IPS-18c (cell line): ENCODE results near the gene FOXK1.
A peak's percentile ranks its signal among the peaks of the same experiment; 100 is the strongest.
"Not testable (repeated sequence)": the region's sequence is repeated elsewhere in the genome, so short reads cannot be mapped to it uniquely, and the experiment has no call there.

Experiments used
- H3K4me3 ChIP-seq: 2 replicates; pipeline ENCODE4 v1.7.0; 2013; ENCODE audit warnings: low read depth, mild to moderate bottlenecking, low read length, moderate library complexity; ENCODE audit not compliant: insufficient read depth
- H3K9me3 ChIP-seq: one replicate; pipeline ENCODE4 v1.6.1; 2013; ENCODE audit warnings: mild to moderate bottlenecking, low read length, moderate library complexity; ENCODE audit not compliant: control insufficient read depth, insufficient read depth

Gene FOXK1

DNA sequence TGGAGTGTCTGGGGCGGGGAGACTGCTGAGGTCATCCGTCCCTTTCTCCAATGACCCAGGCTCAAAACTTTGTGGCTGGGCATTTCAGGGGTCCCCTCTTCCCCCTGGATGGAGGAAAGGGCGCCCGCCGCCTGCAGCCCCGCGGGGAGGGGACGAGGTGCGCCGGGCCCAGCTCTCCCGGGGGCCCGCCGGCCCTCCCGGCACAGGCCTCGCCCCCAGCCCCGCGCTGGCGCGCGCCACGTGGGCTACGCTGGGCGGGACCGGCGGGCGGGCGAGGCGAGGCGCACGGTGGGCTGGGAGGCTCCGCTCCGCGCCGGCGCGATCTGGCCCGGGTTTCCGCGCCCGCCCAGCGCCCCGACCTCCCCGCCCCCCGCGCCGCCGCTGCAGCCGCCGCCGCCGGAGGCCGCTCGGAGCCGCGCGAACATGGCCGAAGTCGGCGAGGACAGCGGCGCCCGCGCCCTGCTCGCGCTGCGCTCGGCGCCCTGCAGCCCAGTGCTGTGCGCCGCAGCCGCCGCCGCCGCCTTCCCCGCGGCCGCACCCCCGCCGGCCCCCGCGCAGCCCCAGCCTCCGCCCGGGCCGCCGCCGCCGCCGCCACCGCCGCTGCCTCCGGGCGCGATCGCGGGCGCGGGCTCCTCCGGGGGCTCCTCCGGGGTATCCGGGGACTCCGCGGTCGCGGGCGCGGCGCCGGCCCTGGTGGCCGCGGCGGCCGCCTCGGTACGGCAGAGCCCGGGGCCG is at the start of gene FOXK1:
Gene FOXK1 (plus strand): TSS at position 410 of the 735 bp plus-strand sequence. CDS start 14 bp downstream, at position 424.
- H3K4me3 ChIP-seq = peak within 1 kb of the TSS; percentile 56
- H3K9me3 ChIP-seq = no peaks in the 10 kb centered on the region

DNA sequence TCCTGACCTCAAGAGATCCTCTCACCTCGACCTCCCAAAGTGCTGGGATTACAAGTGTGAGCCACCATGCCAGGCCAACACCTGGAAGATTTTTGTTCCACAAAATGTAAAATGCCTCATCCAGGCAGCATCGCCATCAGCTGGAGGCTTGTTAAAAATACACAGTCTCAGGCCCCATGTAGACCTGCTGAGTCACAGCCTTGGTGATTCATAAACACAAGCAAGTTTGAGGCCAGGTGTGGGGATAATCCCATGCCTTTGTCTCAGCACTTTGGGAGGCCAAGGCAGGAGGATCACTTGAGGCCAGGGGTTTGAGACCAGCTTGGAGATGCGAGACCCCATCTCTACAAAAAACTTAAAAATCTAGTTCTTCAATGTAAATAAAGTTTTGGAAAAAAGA is 49.1 kb upstream of the FOXK1 start:
- Histone ChIP-seq H3K4me3 (no peak overlapping the region), H3K9me3 (no peaks in the 10 kb centered on the region)

DNA sequence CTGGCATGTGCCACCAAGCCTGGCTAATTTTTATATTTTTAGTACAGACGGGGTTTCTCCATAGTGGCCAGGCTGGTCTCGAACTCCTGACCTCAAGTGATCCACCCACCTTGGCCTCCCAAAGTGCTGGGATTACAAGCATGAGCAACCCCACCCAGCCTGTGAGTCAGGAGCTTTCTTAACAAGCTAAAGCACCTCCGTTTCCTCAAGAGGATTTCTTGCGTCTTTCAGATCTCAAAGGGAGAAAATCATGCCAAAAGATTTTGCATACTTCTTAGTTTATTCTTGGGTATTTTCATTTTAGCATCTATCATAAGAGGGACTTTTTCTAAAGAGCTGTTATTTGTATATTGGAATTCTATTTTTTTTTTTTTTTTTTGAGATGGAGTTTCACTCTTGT is 47.9 kb upstream of the FOXK1 start:
- Histone ChIP-seq H3K4me3 (no peak overlapping the region), H3K9me3 (no peaks in the 10 kb centered on the region)

- peaks cover 5% of the 10 kb centered on the region for H3K9me3 ChIP-seq
- no peak overlapping the region for H3K4me3 ChIP-seq
Observed at GRCh38 chr7:4638781-4639575, 43.1 kb upstream of the FOXK1 start.

- Histone ChIP-seq H3K4me3 (peak overlapping the region; percentile 44), H3K9me3 (peaks cover 5% of the 10 kb centered on the region)
Observed at GRCh38 chr7:4641091-4641666, 40.9 kb upstream of the FOXK1 start.

GRCh38 chr7:4641667-4642467 is 40.2 kb upstream of the FOXK1 start:
- H3K4me3 ChIP-seq = peak overlapping the region; percentile 62

GRCh38 chr7:4642468-4643203 is 39.5 kb upstream of the FOXK1 start:
- H3K9me3 ChIP-seq = peaks cover 5% of the 10 kb centered on the region
- H3K4me3 ChIP-seq = peak overlapping the region; percentile 62

More at GRCh38 chr7:4641667-4642467, 40.2 kb upstream of the FOXK1 start:
- peaks cover 5% of the 10 kb centered on the region for H3K9me3 ChIP-seq

- not testable (repeated sequence) for H3K4me3 ChIP-seq, H3K9me3 ChIP-seq
Observed at GRCh38 chr7:4643204-4643471, 39.0 kb upstream of the FOXK1 start.

DNA sequence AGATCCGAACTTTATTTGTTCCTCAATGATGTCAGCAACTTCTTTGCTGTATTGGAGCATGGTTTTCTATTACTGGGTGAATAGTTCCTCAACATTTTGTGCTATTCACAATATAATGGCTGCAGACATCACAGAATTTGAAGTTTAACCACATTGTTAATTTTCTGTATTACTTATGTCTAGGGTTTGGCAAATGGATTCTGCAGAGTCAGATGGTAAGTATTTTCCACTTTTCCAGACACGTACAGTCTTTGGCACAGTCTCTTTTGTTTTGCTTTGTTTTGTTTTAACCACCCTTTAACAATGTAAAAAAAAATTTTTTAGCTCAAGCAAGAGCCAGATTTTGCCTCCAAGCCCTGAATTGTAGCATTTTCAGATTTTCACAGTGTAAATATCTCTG is 36.8 kb upstream of the FOXK1 start:
- H3K4me3 ChIP-seq = no peak overlapping the region

GRCh38 chr7:4648111-4648510 is 34.0 kb upstream of the FOXK1 start:
- no peak overlapping the region for H3K4me3 ChIP-seq
- peaks cover 5% of the 10 kb centered on the region for H3K9me3 ChIP-seq

More for the DNA sequence above, 36.8 kb upstream of the FOXK1 start:
- H3K9me3 ChIP-seq = peaks cover 5% of the 10 kb centered on the region

GRCh38 chr7:4650433-4651047 is 31.6 kb upstream of the FOXK1 start:
- peaks cover 2% of the 10 kb centered on the region for H3K9me3 ChIP-seq
- H3K4me3 ChIP-seq = no peak overlapping the region

DNA sequence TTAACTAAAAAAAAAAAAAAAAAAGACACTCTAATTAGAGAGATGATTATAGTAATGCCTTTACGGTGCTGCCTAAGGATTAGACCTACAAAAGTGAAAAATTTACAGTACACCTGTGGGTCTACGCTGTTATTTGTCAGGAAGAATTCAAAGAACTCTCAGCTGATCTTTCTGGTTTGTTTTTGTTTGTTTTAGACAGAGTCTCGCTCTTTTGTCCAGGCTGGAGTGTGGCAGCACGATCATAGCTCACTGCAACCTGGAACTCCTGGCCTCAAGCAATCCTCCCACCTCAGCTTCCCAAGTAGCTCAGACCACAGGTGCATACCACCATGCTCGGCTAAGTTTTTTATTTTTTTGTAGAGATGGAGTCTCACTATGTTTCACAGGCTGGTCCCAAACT is 28.3 kb upstream of the FOXK1 start:
- H3K9me3 ChIP-seq = peaks cover 2% of the 10 kb centered on the region
- no peak overlapping the region for H3K4me3 ChIP-seq

GRCh38 chr7:4655311-4655710 is 26.8 kb upstream of the FOXK1 start:
- Histone ChIP-seq H3K4me3 (no peak overlapping the region), H3K9me3 (peaks cover 2% of the 10 kb centered on the region)

GRCh38 chr7:4655896-4656295 is 26.2 kb upstream of the FOXK1 start:
- H3K9me3 ChIP-seq = peaks cover 2% of the 10 kb centered on the region
- H3K4me3 ChIP-seq = no peak overlapping the region

- no peaks in the 10 kb centered on the region for H3K9me3 ChIP-seq
- no peak overlapping the region for H3K4me3 ChIP-seq
Observed at GRCh38 chr7:4657640-4658417, 24.3 kb upstream of the FOXK1 start.
